ENCODE measurements around the gene SLC2A5.
"Not testable (repeated sequence)": the region's sequence is repeated elsewhere in the genome, so short reads cannot be mapped to it uniquely, and the experiment has no call there.

GRCh38 chr1:9002215-9002560 lies 67.2 kb downstream of the SLC2A5 start:
- TF ChIP-seq CTCF (conservative IDR thresholded peaks at IDR 0.05; ENCODE audit: low read depth, low read length); EZH2 (IDR thresholded peaks at IDR 0.05; ENCODE audit: low read length, unreplicated experiment); EZH2phosphoT487 (IDR thresholded peaks at IDR 0.05; ENCODE audit: borderline replicate concordance, low read length): not testable (repeated sequence)

Measured in PC-3 (cell line).